Measurements from ENCODE around the gene SGSH.
"Not testable (repeated sequence)": the region's sequence is repeated elsewhere in the genome, so short reads cannot be mapped to it uniquely, and the experiment has no call there.

The SGSH gene

DNA sequence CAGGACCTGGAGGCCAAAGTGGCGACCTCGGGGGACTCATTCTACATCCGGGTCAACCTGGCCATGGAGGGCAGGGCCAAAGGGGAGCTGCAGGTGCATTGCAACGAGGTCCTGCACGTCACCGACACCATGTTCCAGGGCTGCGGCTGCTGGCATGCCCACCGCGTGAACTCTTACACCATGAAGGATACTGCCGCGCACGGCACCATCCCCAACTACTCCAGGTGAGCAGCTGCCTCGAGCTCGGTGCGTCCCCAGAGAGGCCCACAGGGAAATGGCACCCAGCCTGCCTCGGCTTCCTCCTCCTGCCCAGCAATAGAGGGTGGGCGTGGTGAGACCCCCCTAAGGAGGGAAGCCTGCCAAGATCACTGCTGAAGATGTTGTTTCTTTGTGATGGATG lies 17.9 kb downstream of the SGSH start:
- Histone ChIP-seq H3K9ac (ENCODE audit: low read length) (no peak overlapping the region), H3K4me2 (ENCODE audit: low read length) (no peak overlapping the region), H4K91ac (ENCODE audit: low read depth, low read length) (no peak overlapping the region), H3K4ac (ENCODE audit: low read depth, low read length) (no peak overlapping the region), H2BK120ac (ENCODE audit: insufficient read depth, low read length, poor library complexity) (no peak overlapping the region), H3K9me3 (ENCODE audit: insufficient read depth, low read depth, low read length) (no peaks in the 10 kb centered on the region), H2AFZ (ENCODE audit: insufficient read depth, low read length, poor library complexity) (no peak overlapping the region), H3K23ac (ENCODE audit: low read length) (no peak overlapping the region), H3K79me1 (ENCODE audit: low read length) (peaks cover 2% of the 10 kb centered on the region), H3K14ac (ENCODE audit: low read length) (no peak overlapping the region), H4K8ac (ENCODE audit: low read depth, low read length) (no peak overlapping the region), H3K36me3 (ENCODE audit: control insufficient read depth in 1 of 2, insufficient read depth in 2 of 2, low read length in 2 of 2) (peaks cover 2 to 4% of the 10 kb centered on the region in 2 experiments), H3K27ac (ENCODE audit: low read depth, low read length) (no peak overlapping the region), H3K18ac (ENCODE audit: low read length) (no peak overlapping the region), H3K79me2 (ENCODE audit: control insufficient read depth, insufficient read depth, low read length, poor library complexity) (no peaks in the 10 kb centered on the region), H3K4me3 (ENCODE audit: low read depth, low read length) (no peak overlapping the region), H2AK5ac (ENCODE audit: low read length) (no peak overlapping the region), H2BK12ac (ENCODE audit: low read length) (no peak overlapping the region), H2BK5ac (ENCODE audit: low read depth, low read length, poor library complexity) (no peak overlapping the region), H3K4me1 (ENCODE audit: control insufficient read depth in 1 of 2, insufficient read depth in 2 of 2, low read length in 2 of 2) (peaks cover 3 to 7% of the 10 kb centered on the region in 2 experiments), H3K27me3 (ENCODE audit: insufficient read depth, low read length) (no peaks in the 10 kb centered on the region), H4K12ac (ENCODE audit: low read depth, low read length) (no peak overlapping the region)
- no peak for DNase-seq
- WGBS (ENCODE audit: extremely low coverage, insufficient coverage, insufficient read length): no CpG with 5 or more reads among the region's 17 CpGs

DNA sequence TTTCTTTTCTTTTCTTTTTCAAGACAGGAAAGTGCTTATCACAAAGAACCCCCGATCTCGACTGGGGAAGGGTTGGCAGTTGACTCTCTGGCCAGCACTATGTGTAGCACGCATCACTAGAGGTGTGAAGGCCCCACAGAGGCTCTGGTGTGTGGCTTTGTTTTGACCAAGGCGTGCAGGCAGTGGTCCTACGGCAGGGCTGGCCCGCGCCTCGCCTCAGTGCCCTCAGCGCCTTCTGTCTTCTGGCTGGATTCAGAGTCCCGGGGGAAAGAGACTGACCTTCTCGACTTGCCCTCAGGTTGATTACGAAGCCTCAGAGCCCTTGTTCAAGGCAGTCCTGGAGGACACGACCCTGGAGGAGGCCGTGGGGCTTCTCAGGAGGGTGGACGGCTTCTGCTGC lies 18.7 kb downstream of the SGSH start:
- Histone ChIP-seq H2BK12ac (ENCODE audit: low read length) (no peak overlapping the region), H3K4me3 (ENCODE audit: low read depth, low read length) (no peak overlapping the region), H2BK5ac (ENCODE audit: low read depth, low read length, poor library complexity) (no peak overlapping the region), H3K27me3 (ENCODE audit: insufficient read depth, low read length) (no peaks in the 10 kb centered on the region), H3K79me1 (ENCODE audit: low read length) (peaks cover 2% of the 10 kb centered on the region), H3K9ac (ENCODE audit: low read length) (no peak overlapping the region), H4K12ac (ENCODE audit: low read depth, low read length) (no peak overlapping the region), H3K23ac (ENCODE audit: low read length) (no peak overlapping the region), H2AFZ (ENCODE audit: insufficient read depth, low read length, poor library complexity) (no peak overlapping the region), H2AK5ac (ENCODE audit: low read length) (no peak overlapping the region), H3K4me2 (ENCODE audit: low read length) (no peak overlapping the region), H3K18ac (ENCODE audit: low read length) (no peak overlapping the region), H3K36me3 (ENCODE audit: control insufficient read depth in 1 of 2, insufficient read depth in 2 of 2, low read length in 2 of 2) (peaks cover 0 to 4% of the 10 kb centered on the region in 2 experiments), H3K79me2 (ENCODE audit: control insufficient read depth, insufficient read depth, low read length, poor library complexity) (no peaks in the 10 kb centered on the region), H3K14ac (ENCODE audit: low read length) (no peak overlapping the region), H2BK120ac (ENCODE audit: insufficient read depth, low read length, poor library complexity) (no peak overlapping the region), H3K27ac (ENCODE audit: low read depth, low read length) (no peak overlapping the region), H3K9me3 (ENCODE audit: insufficient read depth, low read depth, low read length) (no peaks in the 10 kb centered on the region), H3K4me1 (ENCODE audit: control insufficient read depth in 1 of 2, insufficient read depth in 2 of 2, low read length in 2 of 2) (peaks cover 3 to 7% of the 10 kb centered on the region in 2 experiments), H3K4ac (ENCODE audit: low read depth, low read length) (no peak overlapping the region), H4K8ac (ENCODE audit: low read depth, low read length) (no peak overlapping the region), H4K91ac (ENCODE audit: low read depth, low read length) (no peak overlapping the region)
- no peak for DNase-seq
- WGBS (ENCODE audit: extremely low coverage, insufficient coverage, insufficient read length): no CpG with 5 or more reads among the region's 15 CpGs

DNA sequence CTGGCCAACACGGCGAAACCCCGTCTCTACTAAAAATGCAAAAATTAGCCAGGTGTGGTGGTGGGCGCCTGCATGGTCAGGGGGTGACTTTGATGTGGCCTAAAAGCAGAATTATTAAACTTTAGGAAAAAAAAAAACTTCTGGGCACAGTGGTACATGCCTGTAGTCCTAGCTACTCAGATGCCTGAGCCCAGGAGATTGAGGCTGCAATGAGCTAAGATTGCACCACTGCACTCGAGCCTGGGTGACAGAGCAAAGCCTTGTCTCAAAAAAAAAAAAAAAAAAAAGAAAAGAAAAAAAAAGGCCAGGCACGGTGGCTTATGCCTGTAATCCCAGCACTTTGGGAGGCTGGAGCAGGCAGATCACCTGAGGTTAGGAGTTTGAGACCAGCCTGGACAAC lies 20.8 kb downstream of the SGSH start:
- not testable (repeated sequence) for H2BK12ac ChIP-seq (ENCODE audit: low read length); H3K36me3 ChIP-seq (ENCODE audit: control insufficient read depth in 1 of 2, insufficient read depth in 2 of 2, low read length in 2 of 2); H2AK5ac ChIP-seq (ENCODE audit: low read length); DNase-seq; H2BK5ac ChIP-seq (ENCODE audit: low read depth, low read length, poor library complexity); H3K9me3 ChIP-seq (ENCODE audit: insufficient read depth, low read depth, low read length); H3K9ac ChIP-seq (ENCODE audit: low read length); H4K12ac ChIP-seq (ENCODE audit: low read depth, low read length); H3K4me3 ChIP-seq (ENCODE audit: low read depth, low read length); H3K23ac ChIP-seq (ENCODE audit: low read length); H3K27ac ChIP-seq (ENCODE audit: low read depth, low read length); H3K4me2 ChIP-seq (ENCODE audit: low read length); H3K14ac ChIP-seq (ENCODE audit: low read length); H3K4me1 ChIP-seq (ENCODE audit: control insufficient read depth in 1 of 2, insufficient read depth in 2 of 2, low read length in 2 of 2); H2BK120ac ChIP-seq (ENCODE audit: insufficient read depth, low read length, poor library complexity); H3K79me2 ChIP-seq (ENCODE audit: control insufficient read depth, insufficient read depth, low read length, poor library complexity); H3K27me3 ChIP-seq (ENCODE audit: insufficient read depth, low read length); H4K91ac ChIP-seq (ENCODE audit: low read depth, low read length); H3K79me1 ChIP-seq (ENCODE audit: low read length); H2AFZ ChIP-seq (ENCODE audit: insufficient read depth, low read length, poor library complexity); H4K8ac ChIP-seq (ENCODE audit: low read depth, low read length); H3K4ac ChIP-seq (ENCODE audit: low read depth, low read length); H3K18ac ChIP-seq (ENCODE audit: low read length)
- no CpG with 5 or more reads among the region's 6 CpGs for WGBS (ENCODE audit: extremely low coverage, insufficient coverage, insufficient read length)

DNA sequence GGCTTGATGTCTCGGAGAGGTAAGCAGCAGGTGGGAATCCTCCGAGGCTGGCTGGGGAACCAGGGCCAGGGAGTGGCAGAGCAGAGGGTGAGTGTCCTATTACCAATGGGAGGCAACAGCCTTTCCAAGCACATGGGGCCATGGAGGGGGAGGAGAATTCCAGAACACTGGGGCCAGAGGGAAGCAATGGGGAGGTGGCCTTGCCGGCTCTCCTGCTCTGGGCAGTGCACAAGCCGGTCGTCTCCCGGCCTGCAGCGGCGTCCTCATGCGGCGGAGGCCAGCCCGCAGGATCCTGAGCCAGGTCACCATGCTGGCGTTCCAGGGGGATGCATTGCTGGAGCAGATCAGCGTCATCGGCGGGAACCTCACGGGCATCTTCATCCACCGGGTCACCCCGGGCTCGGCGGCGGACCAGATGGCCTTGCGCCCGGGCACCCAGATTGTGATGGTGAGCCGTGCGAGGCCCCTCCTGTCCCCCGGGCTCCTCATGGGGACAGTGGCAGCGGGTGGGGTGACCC lies 21.9 kb downstream of the SGSH start:
- no peak overlapping the region for H3K4me2 ChIP-seq (ENCODE audit: low read length)
- no CpG with 5 or more reads among the region's 27 CpGs for WGBS (ENCODE audit: extremely low coverage, insufficient coverage, insufficient read length)

More for the DNA sequence above, 21.9 kb downstream of the SGSH start:
- Histone ChIP-seq H3K4me3 (ENCODE audit: low read depth, low read length) (no peak overlapping the region), H2AK5ac (ENCODE audit: low read length) (no peak overlapping the region), H3K79me1 (ENCODE audit: low read length) (peaks cover 2% of the 10 kb centered on the region), H2BK120ac (ENCODE audit: insufficient read depth, low read length, poor library complexity) (no peak overlapping the region), H3K9me3 (ENCODE audit: insufficient read depth, low read depth, low read length) (no peaks in the 10 kb centered on the region), H3K4me1 (ENCODE audit: control insufficient read depth in 1 of 2, insufficient read depth in 2 of 2, low read length in 2 of 2) (peaks cover 3 to 7% of the 10 kb centered on the region in 2 experiments), H3K23ac (ENCODE audit: low read length) (no peak overlapping the region), H3K27me3 (ENCODE audit: insufficient read depth, low read length) (no peaks in the 10 kb centered on the region), H3K18ac (ENCODE audit: low read length) (no peak overlapping the region), H2BK12ac (ENCODE audit: low read length) (no peak overlapping the region), H3K14ac (ENCODE audit: low read length) (no peak overlapping the region), H3K9ac (ENCODE audit: low read length) (no peak overlapping the region), H3K27ac (ENCODE audit: low read depth, low read length) (no peak overlapping the region), H4K12ac (ENCODE audit: low read depth, low read length) (no peak overlapping the region), H3K36me3 (ENCODE audit: control insufficient read depth in 1 of 2, insufficient read depth in 2 of 2, low read length in 2 of 2) (peaks cover 0 to 3% of the 10 kb centered on the region in 2 experiments), H2BK5ac (ENCODE audit: low read depth, low read length, poor library complexity) (peak overlapping the region; percentile 28), H2AFZ (ENCODE audit: insufficient read depth, low read length, poor library complexity) (no peak overlapping the region), H3K4ac (ENCODE audit: low read depth, low read length) (no peak overlapping the region), H3K79me2 (ENCODE audit: control insufficient read depth, insufficient read depth, low read length, poor library complexity) (no peaks in the 10 kb centered on the region), H4K8ac (ENCODE audit: low read depth, low read length) (no peak overlapping the region), H4K91ac (ENCODE audit: low read depth, low read length) (peak overlapping the region; percentile 37)
- peak; percentile 63 to 82 for DNase-seq

Data from trophoblast cell (in vitro differentiated cells and primary cell).